A549 (cell line): ENCODE results near the gene APOM. TPM values are rescaled to one million over a fixed set of nuclear protein-coding genes. Genes with fewer than 3 reads are reported as not detected.

Source experiments
- ATAC-seq, 2 experiments: fragments of 200-7000 bp in 1 of 2; fragments of >200 bp in 1 of 2; cut with Nextera tagmentation in 1 of 2; cut with Tn5 transposase in 1 of 2; 3 replicates each; pipeline versions ENCODE4 v1.8.0 to v1.9.1; 2018 to 2020; ENCODE audit warnings: mild to moderate bottlenecking in 1 of 2, moderate library complexity in 1 of 2
- CTCF ChIA-PET: fragments of 300-600 bp; sonication (Branson Sonifier 250); formaldehyde crosslinking; extraction: SDS; loops from one replicate; lab custom pipeline; 2021; ENCODE audit warnings: antibody characterized with exemption, inconsistent platforms; lab: Yijun Ruan, JAX
- POLR2A ChIA-PET: fragments of 350-600 bp; formaldehyde crosslinking; extraction: SDS; loops from one replicate; lab custom pipeline; 2021; ENCODE audit warnings: antibody characterized with exemption, inconsistent platforms; lab: Yijun Ruan, JAX
- DNase-seq, 2 experiments: peaks; one replicate each; pipeline versions ENCODE4 v3.0.0 to v3.0.0-alpha.2; 2011 to 2016; ENCODE audit warnings: low read depth in 1 of 2, low spot score in 1 of 2
- FAIRE-seq: peaks from 2 replicates; lab custom pipeline; 2011; peaks lifted over from hg19 to GRCh38; lab: Jason Lieb, UNC
- H3K27ac ChIP-seq, 2 experiments: fragments of >200 bp; sonication (Bioruptor Twin); formaldehyde crosslinking; 3 replicates each; pipeline ENCODE4 v1.5.1; 2016 to 2017
- H3K4me1 ChIP-seq: fragments of >200 bp; sonication (Bioruptor Twin); formaldehyde crosslinking; 3 replicates; pipeline ENCODE4 v1.6.1; 2016
- H3K4me2 ChIP-seq: fragments of >200 bp; sonication (Bioruptor Twin); formaldehyde crosslinking; 3 replicates; pipeline ENCODE4 v1.6.1; 2016
- H3K4me3 ChIP-seq: fragments of >200 bp; sonication (Bioruptor Twin); formaldehyde crosslinking; 3 replicates; pipeline ENCODE4 v1.5.1; 2016
- H3K9me3 ChIP-seq: fragments of >200 bp; sonication (Bioruptor Twin); formaldehyde crosslinking; 3 replicates; pipeline ENCODE4 v1.6.1; 2016
- CBX2 ChIP-seq: fragments of 200-600 bp; sonication (generic); IDR thresholded peaks from 2 replicates; pipeline ENCODE4 v1.6.1; 2016; ENCODE audit warnings: low read depth, mild to moderate bottlenecking, borderline replicate concordance
- CBX8 ChIP-seq: fragments of 200-600 bp; sonication (generic); IDR thresholded peaks from 2 replicates; pipeline ENCODE4 v1.6.1; 2016
- CEBPB ChIP-seq, 2 experiments: fragments of >200 bp in 1 of 2; sonication (Bioruptor Twin) in 1 of 2; formaldehyde crosslinking in 1 of 2; IDR thresholded peaks; 2 replicates each; pipeline ENCODE4 v1.6.1; 2012 to 2016
- CHD4 ChIP-seq: fragments of 200-600 bp; sonication (generic); IDR thresholded peaks from 2 replicates; pipeline ENCODE4 v1.6.1; 2016; ENCODE audit warnings: antibody characterized with exemption, mild to moderate bottlenecking, borderline replicate concordance
- EP300 ChIP-seq, 2 experiments: fragments of >200 bp; sonication (Bioruptor Twin); formaldehyde crosslinking; IDR thresholded peaks; 2 replicates in 1 of 2; 3 replicates in 1 of 2; pipeline ENCODE4 v1.6.1; 2016 to 2017
- FOSB ChIP-seq: fragments of 250-450 bp; sonication (Bioruptor Pico); IDR thresholded peaks from 2 replicates; pipeline ENCODE4 v1.5.0; 2020; ENCODE audit warnings: mild to moderate bottlenecking, moderate library complexity
- HDAC2 ChIP-seq: fragments of 200-600 bp; sonication (generic); IDR thresholded peaks from 2 replicates; pipeline ENCODE4 v1.6.1; 2016
- HEYL ChIP-seq: fragments of 250-450 bp; sonication (Bioruptor Pico); IDR thresholded peaks from 2 replicates; pipeline ENCODE4 v1.8.0; 2021; ENCODE audit warnings: mild to moderate bottlenecking, moderate library complexity
- HOXB5 ChIP-seq: fragments of 250-450 bp; sonication (Bioruptor Pico); IDR thresholded peaks from 2 replicates; pipeline ENCODE4 v1.5.0; 2020; ENCODE audit warnings: mild to moderate bottlenecking, moderate library complexity
- JUN ChIP-seq, 2 experiments: fragments of >200 bp; sonication (Bioruptor Twin); formaldehyde crosslinking; IDR thresholded peaks; 2 replicates in 1 of 2; 3 replicates in 1 of 2; pipeline ENCODE4 v1.6.1; 2016 to 2017
- KDM1A ChIP-seq: fragments of 200-600 bp; sonication (generic); IDR thresholded peaks from 2 replicates; pipeline ENCODE4 v1.6.1; 2016; ENCODE audit warnings: low read depth, mild to moderate bottlenecking
- MAX ChIP-seq: IDR thresholded peaks from 2 replicates; pipeline ENCODE4 v1.6.1; 2012
- MYC ChIP-seq: IDR thresholded peaks from 2 replicates; pipeline ENCODE4 v1.6.1; 2012; ENCODE audit warnings: mild to moderate bottlenecking, inconsistent platforms, low read length, improper control_type of control experiment, borderline replicate concordance
- NFE2L2 ChIP-seq: fragments of 150-350 bp; conservative IDR thresholded peaks from 2 replicates; pipeline ENCODE4 v1.6.1; 2014; ENCODE audit warnings: low read length
- NPAS2 ChIP-seq: fragments of 250-450 bp; sonication (Bioruptor Pico); IDR thresholded peaks from 2 replicates; pipeline ENCODE4 v1.8.0; 2022; ENCODE audit warnings: mild to moderate bottlenecking, moderate library complexity, borderline replicate concordance
- NR3C1 ChIP-seq: fragments of >200 bp; sonication (Bioruptor Twin); formaldehyde crosslinking; IDR thresholded peaks from 3 replicates; pipeline ENCODE4 v1.6.1; 2017
- PHF8 ChIP-seq: fragments of 200-600 bp; sonication (generic); IDR thresholded peaks from 2 replicates; pipeline ENCODE4 v1.6.1; 2016; ENCODE audit warnings: low read depth, mild to moderate bottlenecking, antibody characterized with exemption, moderate library complexity, borderline replicate concordance
- POLR2A ChIP-seq: IDR thresholded peaks from 2 replicates; pipeline ENCODE4 v1.6.1; 2012; ENCODE audit warnings: mild to moderate bottlenecking, low read length
- RAD21 ChIP-seq, 2 experiments: fragments of >200 bp in 1 of 2; sonication (Bioruptor Twin) in 1 of 2; formaldehyde crosslinking in 1 of 2; IDR thresholded peaks in 1 of 2; conservative IDR thresholded peaks in 1 of 2; 2 replicates in 1 of 2; 3 replicates in 1 of 2; pipeline ENCODE4 v1.6.1; 2012 to 2018; ENCODE audit warnings: inconsistent platforms in 1 of 2
- ZC3H11A ChIP-seq: fragments of 450-650 bp; IDR thresholded peaks from 2 replicates; pipeline ENCODE4 v1.6.1; 2014; ENCODE audit warnings: antibody characterized with exemption, mild to moderate bottlenecking
- WGBS: methylation state at CpG from one replicate; pipeline ENCODE4 v1.1.6; 2017; ENCODE audit errors: missing lambda C conversion rate; 5-methylcytosine and 5-hydroxymethylcytosine counted together
- polyA plus RNA-seq, 4 experiments: library from polyadenylated mRNA; depleted of rRNA in 3 of 4; stranded (reverse); fragments of >200 nt; fragmentation: RNase III in 1 of 4; extraction: RNeasy Plus Mini Kit Qiagen cat#74134 plus additional on column Dnase treatment in 1 of 4; gene quantifications; 2 replicates in 3 of 4; 3 replicates in 1 of 4; pipeline ENCODE4 v1.2.3, GENCODE V29; 2011 to 2017
- TF ChIP-seq, protein P1 (sequence below): fragments of 450-650 bp; IDR thresholded peaks from 2 replicates; pipeline ENCODE4 v1.6.1; 2014; ENCODE audit warnings: antibody characterized with exemption
- TF ChIP-seq, protein P2 (sequence below): fragments of 200-600 bp; sonication (generic); IDR thresholded peaks from 2 replicates; pipeline ENCODE4 v1.6.1; 2016; ENCODE audit warnings: antibody characterized with exemption, mild to moderate bottlenecking, moderate library complexity
- TF ChIP-seq, protein P3 (sequence below): fragments of >200 bp; sonication (Bioruptor Twin); formaldehyde crosslinking; IDR thresholded peaks from 3 replicates; pipeline ENCODE4 v1.5.1; 2016

The APOM gene
- polyA plus RNA-seq, 2 of the 4 experiments (the other 2 are of a cell fraction): 1.5 to 2.6 TPM

DNA sequence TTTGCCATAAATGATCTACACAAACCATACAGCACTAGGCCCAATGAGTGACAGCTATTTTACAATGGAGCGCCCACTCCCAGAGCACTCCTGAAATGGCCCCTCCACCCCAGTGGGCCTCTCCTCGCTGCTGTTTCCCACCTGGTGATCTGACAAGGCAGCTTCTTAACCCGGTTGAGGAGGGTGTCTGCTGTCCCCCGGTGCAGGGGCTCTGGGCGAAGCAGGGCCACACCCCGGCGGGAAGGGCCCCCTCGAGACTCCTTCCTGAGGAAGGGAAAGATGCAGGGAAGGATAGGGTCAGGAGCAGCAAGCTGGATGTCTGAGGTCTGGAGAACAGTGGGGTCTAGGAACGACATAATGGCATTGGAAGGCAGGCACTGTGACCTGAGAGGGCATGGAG, 37.2 kb downstream of the APOM start:
- ATAC-seq (no peak), FAIRE-seq (no peak), DNase-seq (no peak)
- 92% methylated on average over 8 of the region's 9 CpGs for WGBS
- ChIA-PET POLR2A (no interaction called here), CTCF (interaction anchor here (0.6 to 2.9 kb wide), 5 partner anchors 11 to 119 kb away, joined by 3 to 11 read pairs (median 4); partner anchors contain the start of genes ABHD16A, DDAH2 and LY6G5C)
- no peak overlapping the region for H3K27ac ChIP-seq
- H3K4me3 ChIP-seq: no peak overlapping the region
- H3K4me2 ChIP-seq: no peak overlapping the region
- TF ChIP-seq FOSB: no peak
- TF ChIP-seq CHD4: no peak
- no peak for TF ChIP-seq HDAC2
- no peak for TF ChIP-seq HEYL (CRISPR knock-in tag)
- TF ChIP-seq JUN (IDR thresholded peaks at IDR 0.05): no peak
- TF ChIP-seq NR3C1: no peak
- TF ChIP-seq, protein P1, sequence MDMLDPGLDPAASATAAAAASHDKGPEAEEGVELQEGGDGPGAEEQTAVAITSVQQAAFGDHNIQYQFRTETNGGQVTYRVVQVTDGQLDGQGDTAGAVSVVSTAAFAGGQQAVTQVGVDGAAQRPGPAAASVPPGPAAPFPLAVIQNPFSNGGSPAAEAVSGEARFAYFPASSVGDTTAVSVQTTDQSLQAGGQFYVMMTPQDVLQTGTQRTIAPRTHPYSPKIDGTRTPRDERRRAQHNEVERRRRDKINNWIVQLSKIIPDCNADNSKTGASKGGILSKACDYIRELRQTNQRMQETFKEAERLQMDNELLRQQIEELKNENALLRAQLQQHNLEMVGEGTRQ: no peak
- TF ChIP-seq HOXB5 (CRISPR knock-in tag): no peak
- TF ChIP-seq POLR2A: no peak
- no peak for TF ChIP-seq CBX8
- TF ChIP-seq, protein P2, sequence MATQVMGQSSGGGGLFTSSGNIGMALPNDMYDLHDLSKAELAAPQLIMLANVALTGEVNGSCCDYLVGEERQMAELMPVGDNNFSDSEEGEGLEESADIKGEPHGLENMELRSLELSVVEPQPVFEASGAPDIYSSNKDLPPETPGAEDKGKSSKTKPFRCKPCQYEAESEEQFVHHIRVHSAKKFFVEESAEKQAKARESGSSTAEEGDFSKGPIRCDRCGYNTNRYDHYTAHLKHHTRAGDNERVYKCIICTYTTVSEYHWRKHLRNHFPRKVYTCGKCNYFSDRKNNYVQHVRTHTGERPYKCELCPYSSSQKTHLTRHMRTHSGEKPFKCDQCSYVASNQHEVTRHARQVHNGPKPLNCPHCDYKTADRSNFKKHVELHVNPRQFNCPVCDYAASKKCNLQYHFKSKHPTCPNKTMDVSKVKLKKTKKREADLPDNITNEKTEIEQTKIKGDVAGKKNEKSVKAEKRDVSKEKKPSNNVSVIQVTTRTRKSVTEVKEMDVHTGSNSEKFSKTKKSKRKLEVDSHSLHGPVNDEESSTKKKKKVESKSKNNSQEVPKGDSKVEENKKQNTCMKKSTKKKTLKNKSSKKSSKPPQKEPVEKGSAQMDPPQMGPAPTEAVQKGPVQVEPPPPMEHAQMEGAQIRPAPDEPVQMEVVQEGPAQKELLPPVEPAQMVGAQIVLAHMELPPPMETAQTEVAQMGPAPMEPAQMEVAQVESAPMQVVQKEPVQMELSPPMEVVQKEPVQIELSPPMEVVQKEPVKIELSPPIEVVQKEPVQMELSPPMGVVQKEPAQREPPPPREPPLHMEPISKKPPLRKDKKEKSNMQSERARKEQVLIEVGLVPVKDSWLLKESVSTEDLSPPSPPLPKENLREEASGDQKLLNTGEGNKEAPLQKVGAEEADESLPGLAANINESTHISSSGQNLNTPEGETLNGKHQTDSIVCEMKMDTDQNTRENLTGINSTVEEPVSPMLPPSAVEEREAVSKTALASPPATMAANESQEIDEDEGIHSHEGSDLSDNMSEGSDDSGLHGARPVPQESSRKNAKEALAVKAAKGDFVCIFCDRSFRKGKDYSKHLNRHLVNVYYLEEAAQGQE: no peak
- TF ChIP-seq, protein P3, sequence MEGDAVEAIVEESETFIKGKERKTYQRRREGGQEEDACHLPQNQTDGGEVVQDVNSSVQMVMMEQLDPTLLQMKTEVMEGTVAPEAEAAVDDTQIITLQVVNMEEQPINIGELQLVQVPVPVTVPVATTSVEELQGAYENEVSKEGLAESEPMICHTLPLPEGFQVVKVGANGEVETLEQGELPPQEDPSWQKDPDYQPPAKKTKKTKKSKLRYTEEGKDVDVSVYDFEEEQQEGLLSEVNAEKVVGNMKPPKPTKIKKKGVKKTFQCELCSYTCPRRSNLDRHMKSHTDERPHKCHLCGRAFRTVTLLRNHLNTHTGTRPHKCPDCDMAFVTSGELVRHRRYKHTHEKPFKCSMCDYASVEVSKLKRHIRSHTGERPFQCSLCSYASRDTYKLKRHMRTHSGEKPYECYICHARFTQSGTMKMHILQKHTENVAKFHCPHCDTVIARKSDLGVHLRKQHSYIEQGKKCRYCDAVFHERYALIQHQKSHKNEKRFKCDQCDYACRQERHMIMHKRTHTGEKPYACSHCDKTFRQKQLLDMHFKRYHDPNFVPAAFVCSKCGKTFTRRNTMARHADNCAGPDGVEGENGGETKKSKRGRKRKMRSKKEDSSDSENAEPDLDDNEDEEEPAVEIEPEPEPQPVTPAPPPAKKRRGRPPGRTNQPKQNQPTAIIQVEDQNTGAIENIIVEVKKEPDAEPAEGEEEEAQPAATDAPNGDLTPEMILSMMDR: no peak
- no peak for TF ChIP-seq EP300 (IDR thresholded peaks at IDR 0.05)
- TF ChIP-seq CEBPB (IDR thresholded peaks at IDR 0.05): no peak
- TF ChIP-seq MAX: no peak
- no peak for TF ChIP-seq RAD21 (conservative IDR thresholded peaks at IDR 0.05 in 1 of 2, IDR thresholded peaks at IDR 0.05 in 1 of 2)
- no peaks in the 10 kb centered on the region; the same call in 2 of the 3 replicates for H3K4me1 ChIP-seq
- H3K9me3 ChIP-seq: no peaks in the 10 kb centered on the region

DNA sequence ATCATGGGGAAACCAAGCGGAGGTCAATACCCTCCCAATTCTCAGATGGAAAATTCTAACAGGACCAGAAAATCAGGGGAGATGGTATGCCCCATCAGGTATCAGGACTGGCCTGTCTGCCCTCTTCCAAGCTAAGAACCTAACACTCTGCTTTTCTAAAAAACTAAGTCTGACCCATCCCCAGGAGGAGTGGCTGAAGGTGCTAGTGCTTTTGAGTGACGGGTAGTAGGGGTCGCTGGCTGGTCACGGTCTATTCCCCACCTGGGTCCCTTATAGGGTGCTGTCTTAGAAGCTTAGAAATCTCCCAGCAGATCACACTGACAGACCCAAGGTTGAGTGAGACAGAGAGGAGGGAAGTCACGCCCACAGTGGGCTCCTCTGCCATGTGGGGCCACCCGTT, 37.8 kb downstream of the APOM start:
- no peak for TF ChIP-seq PHF8
- H3K9me3 ChIP-seq: no peaks in the 10 kb centered on the region
- no peak for FAIRE-seq
- 94% methylated on average over 4 of the region's 6 CpGs for WGBS
- DNase-seq: no peak
- no peak overlapping the region for H3K27ac ChIP-seq
- ChIA-PET CTCF (interaction anchor here (0.6 to 1.8 kb wide), 6 partner anchors 10 to 170 kb away, joined by 3 to 9 read pairs (median 3); partner anchors contain the start of genes ABHD16A and DDAH2), POLR2A (interaction anchor here (1.2 to 1.4 kb wide), 2 partner anchors 122 to 134 kb away, joined by 3 to 5 read pairs; partner anchors contain the start of genes HSPA1A, HSPA1B and HSPA1L)
- H3K4me1 ChIP-seq: no peaks in the 10 kb centered on the region; the same call in 2 of the 3 replicates
- ATAC-seq: no peak
- H3K4me2 ChIP-seq: no peak overlapping the region
- no peak overlapping the region for H3K4me3 ChIP-seq

DNA sequence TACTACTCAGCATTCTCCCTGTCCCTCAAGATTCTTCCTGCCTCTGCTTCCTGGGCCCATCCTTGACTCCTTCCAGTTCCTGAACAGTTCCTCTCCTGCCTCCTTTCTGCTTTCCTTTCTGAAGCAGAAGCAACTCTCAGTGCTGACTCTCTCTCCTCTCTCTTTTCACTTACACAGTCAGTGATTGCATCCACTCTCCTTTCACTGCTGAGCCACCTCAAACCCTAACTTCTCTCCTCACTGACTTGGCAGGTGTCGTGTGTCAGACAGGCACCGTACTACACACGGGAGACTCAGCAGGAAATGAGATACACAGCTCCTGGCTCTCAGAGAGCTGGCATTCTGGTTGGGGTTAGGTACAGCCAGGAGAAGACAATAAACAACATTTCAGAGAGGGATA, 41.9 kb downstream of the APOM start:
- ChIA-PET CTCF (interaction anchor here (1.4 kb wide), 1 partner anchor 93 kb away, joined by 3 read pairs; no protein-coding TSS in a partner anchor), POLR2A (no interaction called here)
- WGBS: 63% methylated on average over 3 of the region's 3 CpGs
- ATAC-seq (no peak), FAIRE-seq (no peak), DNase-seq (no peak)
- Histone ChIP-seq H3K4me3 (no peak overlapping the region), H3K9me3 (no peaks in the 10 kb centered on the region), H3K4me2 (no peak overlapping the region), H3K4me1 (peaks cover 13% of the 10 kb centered on the region; the same call in 2 of the 3 replicates), H3K27ac (no peak overlapping the region)
- TF ChIP-seq MYC (no peak), ZC3H11A (no peak), CBX2 (no peak), NPAS2 (CRISPR knock-in tag) (no peak), KDM1A (no peak), NFE2L2 (no peak)
